ENCODE results near the gene SPACA9.

- TF ChIP-seq CTCF (conservative IDR thresholded peaks at IDR 0.05; ENCODE audit: low read depth in 2 of 2) (no peak), ZNF114 (CRISPR knock-in tag; IDR thresholded peaks at IDR 0.05) (no peak), EZH2 (IDR thresholded peaks at IDR 0.05; ENCODE audit: low read depth, unreplicated experiment) (no peak), POLR2AphosphoS5 (IDR thresholded peaks at IDR 0.05; ENCODE audit: low read depth) (no peak)
These were observed 16.2 kb upstream of the SPACA9 start for GRCh38 chr9:132862533-132862932.

All from GM23338 (cell line).